ENCODE results near the gene FBXO8. TPM values are rescaled to one million over a fixed set of nuclear protein-coding genes. Genes with fewer than 3 reads are reported as not detected.
A peak's percentile ranks its signal among the peaks of the same experiment; 100 is the strongest.

Gene FBXO8
- total RNA-seq, 1 donor from 2014 or later, result 12.6 TPM

DNA sequence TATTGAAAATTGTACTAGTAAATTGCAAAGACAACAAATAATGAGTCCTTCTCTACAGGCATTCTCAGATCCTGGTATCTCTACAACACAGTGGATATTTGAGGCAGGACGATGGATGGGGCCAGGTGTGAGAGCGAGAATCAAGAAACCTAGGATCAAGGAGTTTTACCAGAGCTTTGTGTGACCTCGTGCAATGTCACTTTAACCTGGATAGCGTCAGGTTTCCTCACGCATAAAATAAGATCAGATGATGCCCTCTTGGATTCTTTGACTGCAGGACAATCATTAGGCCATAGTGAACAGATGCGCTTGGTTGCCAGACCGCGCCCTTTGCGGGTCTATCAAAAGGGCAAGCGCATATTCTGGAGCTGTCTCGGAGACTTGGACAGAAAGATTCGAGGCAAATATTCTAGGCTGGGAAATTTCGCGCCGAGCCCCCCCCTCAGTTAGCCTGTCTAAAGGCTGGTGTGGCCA is 66.6 kb downstream of the FBXO8 start:
- TF ChIP-seq, protein P1, sequence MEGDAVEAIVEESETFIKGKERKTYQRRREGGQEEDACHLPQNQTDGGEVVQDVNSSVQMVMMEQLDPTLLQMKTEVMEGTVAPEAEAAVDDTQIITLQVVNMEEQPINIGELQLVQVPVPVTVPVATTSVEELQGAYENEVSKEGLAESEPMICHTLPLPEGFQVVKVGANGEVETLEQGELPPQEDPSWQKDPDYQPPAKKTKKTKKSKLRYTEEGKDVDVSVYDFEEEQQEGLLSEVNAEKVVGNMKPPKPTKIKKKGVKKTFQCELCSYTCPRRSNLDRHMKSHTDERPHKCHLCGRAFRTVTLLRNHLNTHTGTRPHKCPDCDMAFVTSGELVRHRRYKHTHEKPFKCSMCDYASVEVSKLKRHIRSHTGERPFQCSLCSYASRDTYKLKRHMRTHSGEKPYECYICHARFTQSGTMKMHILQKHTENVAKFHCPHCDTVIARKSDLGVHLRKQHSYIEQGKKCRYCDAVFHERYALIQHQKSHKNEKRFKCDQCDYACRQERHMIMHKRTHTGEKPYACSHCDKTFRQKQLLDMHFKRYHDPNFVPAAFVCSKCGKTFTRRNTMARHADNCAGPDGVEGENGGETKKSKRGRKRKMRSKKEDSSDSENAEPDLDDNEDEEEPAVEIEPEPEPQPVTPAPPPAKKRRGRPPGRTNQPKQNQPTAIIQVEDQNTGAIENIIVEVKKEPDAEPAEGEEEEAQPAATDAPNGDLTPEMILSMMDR (conservative IDR thresholded peaks at IDR 0.05), result no peak
- Mint-ChIP-seq H3K27ac (ENCODE audit: unreplicated experiment) (no peak overlapping the region), H3K4me1 (peaks cover 13% of the 10 kb centered on the region), H3K9me3 (no peaks in the 10 kb centered on the region), H3K27me3 (ENCODE audit: low read depth) (peaks cover 99% of the 10 kb centered on the region), H3K36me3 (ENCODE audit: low read depth) (no peaks in the 10 kb centered on the region), H3K4me3 (no peak overlapping the region)
- DNase-seq (ENCODE audit: low read depth, low spot score), result no peak

DNA sequence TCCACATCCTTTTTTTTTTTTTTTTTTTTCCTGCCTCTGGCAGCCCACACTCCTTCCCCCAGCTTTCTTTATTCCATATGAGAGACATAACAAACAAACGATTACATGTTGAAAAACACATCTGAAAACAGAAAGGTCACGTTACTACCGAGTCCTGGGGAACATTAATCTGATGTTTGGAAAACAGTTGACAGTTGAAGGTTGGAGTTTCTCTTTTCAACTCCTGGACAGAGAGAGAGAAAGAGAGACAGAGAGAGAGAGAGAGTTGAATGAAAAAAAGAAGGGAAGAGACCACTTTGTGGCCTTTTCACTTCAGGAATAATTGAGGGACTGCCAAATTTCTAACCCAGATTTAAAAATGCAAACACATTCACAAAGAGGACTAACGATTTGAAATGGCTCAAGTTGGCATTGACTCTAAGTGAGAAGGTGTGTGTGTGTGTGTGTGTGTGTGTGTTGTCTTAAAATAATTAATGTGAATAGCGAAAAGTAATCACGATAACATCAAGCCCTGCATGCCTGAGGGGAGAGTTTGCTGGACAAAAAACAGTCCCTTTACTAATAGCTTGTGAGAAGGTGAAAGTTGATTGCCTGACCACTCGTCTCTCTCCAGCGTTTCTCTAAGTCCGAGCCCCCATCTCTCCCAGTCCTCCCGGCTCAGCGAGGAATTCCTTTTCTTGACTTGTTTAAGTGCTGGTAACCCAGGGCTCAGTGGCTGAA is 67.3 kb downstream of the FBXO8 start:
- H3K9me3 Mint-ChIP-seq, result no peaks in the 10 kb centered on the region
- TF ChIP-seq, protein P1 (conservative IDR thresholded peaks at IDR 0.05), result no peak
- peaks cover 99% of the 10 kb centered on the region for H3K27me3 Mint-ChIP-seq (ENCODE audit: low read depth)
- no peak overlapping the region for H3K27ac Mint-ChIP-seq (ENCODE audit: unreplicated experiment)
- H3K36me3 Mint-ChIP-seq (ENCODE audit: low read depth), result no peaks in the 10 kb centered on the region
- no peak for DNase-seq (ENCODE audit: low read depth, low spot score)
- H3K4me3 Mint-ChIP-seq, result no peak overlapping the region
- peaks cover 13% of the 10 kb centered on the region for H3K4me1 Mint-ChIP-seq

DNA sequence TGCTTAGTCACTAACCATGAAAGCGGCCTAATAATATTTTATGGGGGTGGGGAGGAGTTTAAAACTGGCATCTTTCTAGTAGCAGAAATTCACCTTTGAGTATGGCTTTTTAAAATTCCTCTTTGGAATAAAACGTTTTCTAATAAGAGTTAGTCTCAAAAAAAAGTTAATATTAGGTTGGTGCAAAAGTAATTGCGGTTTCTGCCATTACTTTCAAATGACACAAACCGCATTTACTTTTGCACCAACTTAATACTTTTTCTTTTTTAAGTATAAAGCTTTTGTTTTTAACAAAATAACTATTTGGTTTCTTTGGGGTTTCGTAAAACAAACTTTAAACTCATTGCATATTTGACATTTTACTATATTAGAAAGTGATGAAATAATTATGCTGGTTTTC is 68.4 kb downstream of the FBXO8 start:
- Mint-ChIP-seq H3K27ac (ENCODE audit: unreplicated experiment) (no peak overlapping the region), H3K4me3 (peak overlapping the region; percentile 22), H3K36me3 (ENCODE audit: low read depth) (no peaks in the 10 kb centered on the region), H3K27me3 (ENCODE audit: low read depth) (peaks cover 99% of the 10 kb centered on the region), H3K9me3 (no peaks in the 10 kb centered on the region), H3K4me1 (peaks cover 13% of the 10 kb centered on the region)
- TF ChIP-seq, protein P1 (conservative IDR thresholded peaks at IDR 0.05), result no peak
- no peak for DNase-seq (ENCODE audit: low read depth, low spot score)

DNA sequence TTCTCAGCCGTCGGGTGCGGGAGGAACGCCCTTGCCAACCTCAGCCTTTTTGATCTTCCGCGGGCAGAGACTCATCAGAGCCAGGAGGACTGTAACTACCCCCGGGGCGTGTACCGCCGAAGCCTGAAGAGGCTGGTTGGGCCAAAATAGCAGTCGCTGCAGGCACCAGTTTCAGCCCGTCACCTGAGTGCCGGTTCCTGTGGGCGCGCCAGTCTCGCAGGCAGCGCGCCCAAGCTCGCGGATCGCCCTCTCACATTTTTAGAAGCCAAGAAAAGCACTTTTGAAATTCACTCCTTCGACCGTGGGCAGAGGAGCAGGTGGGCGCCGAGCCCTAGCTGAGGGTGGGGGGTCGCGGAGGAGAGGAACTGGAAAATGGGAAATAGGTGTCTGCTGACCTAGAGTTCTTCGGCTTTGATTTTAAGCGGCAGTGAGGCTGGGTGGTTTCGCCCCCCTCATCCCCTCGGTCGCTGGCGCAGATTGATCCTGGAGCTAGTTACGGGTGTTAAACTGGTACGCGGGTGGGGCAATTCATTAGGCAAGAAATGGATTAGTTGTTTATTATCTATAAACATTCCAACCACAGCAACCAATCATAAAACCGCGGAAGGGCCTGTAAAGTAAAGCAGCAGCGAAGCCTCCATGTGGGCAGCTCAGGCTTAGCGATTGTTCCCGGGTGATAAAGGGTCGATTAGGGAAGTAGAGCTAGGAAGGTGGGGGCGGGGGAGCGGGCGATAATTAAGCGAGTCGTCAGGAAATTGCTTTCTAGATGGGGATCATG is 69.2 kb downstream of the FBXO8 start:
- Mint-ChIP-seq H3K4me3 (peak overlapping the region; percentile 22), H3K36me3 (ENCODE audit: low read depth) (no peaks in the 10 kb centered on the region), H3K27me3 (ENCODE audit: low read depth) (peaks cover 99% of the 10 kb centered on the region), H3K27ac (ENCODE audit: unreplicated experiment) (no peak overlapping the region), H3K4me1 (peaks cover 13% of the 10 kb centered on the region), H3K9me3 (no peaks in the 10 kb centered on the region)
- no peak for DNase-seq (ENCODE audit: low read depth, low spot score)
- TF ChIP-seq, protein P1 (conservative IDR thresholded peaks at IDR 0.05), result no peak

DNA sequence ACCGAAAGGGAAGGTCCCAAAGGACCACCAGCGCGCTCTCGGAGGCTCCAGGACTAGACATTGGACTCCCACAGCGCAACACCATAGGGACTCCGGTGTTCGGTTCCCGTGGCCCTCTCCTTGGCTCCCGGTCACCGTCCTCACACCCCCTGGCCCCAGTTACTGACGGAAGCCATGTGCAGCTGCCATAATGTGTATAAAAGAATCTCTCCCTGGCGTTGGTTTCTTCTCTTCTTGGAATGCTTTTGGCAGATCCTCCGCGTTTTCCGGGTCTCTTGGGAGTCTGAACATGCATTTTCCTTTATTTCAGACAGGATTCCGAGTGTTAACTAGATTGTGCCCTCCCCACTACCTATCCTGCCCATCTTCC is 69.8 kb downstream of the FBXO8 start:
- Mint-ChIP-seq H3K36me3 (ENCODE audit: low read depth) (no peaks in the 10 kb centered on the region), H3K27me3 (ENCODE audit: low read depth) (peaks cover 99% of the 10 kb centered on the region), H3K9me3 (no peaks in the 10 kb centered on the region), H3K4me1 (peaks cover 13% of the 10 kb centered on the region), H3K4me3 (peak overlapping the region; percentile 21), H3K27ac (ENCODE audit: unreplicated experiment) (no peak overlapping the region)
- no peak for DNase-seq (ENCODE audit: low read depth, low spot score)
- TF ChIP-seq, protein P1 (conservative IDR thresholded peaks at IDR 0.05), result no peak

Measured in neural crest cell (in vitro differentiated cells).